Measurements from ENCODE around the gene CCDC107.
"Not testable (repeated sequence)": the region's sequence is repeated elsewhere in the genome, so short reads cannot be mapped to it uniquely, and the experiment has no call there.

The CCDC107 gene, protein sequence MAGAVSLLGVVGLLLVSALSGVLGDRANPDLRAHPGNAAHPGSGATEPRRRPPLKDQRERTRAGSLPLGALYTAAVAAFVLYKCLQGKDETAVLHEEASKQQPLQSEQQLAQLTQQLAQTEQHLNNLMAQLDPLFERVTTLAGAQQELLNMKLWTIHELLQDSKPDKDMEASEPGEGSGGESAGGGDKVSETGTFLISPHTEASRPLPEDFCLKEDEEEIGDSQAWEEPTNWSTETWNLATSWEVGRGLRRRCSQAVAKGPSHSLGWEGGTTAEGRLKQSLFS

DNA sequence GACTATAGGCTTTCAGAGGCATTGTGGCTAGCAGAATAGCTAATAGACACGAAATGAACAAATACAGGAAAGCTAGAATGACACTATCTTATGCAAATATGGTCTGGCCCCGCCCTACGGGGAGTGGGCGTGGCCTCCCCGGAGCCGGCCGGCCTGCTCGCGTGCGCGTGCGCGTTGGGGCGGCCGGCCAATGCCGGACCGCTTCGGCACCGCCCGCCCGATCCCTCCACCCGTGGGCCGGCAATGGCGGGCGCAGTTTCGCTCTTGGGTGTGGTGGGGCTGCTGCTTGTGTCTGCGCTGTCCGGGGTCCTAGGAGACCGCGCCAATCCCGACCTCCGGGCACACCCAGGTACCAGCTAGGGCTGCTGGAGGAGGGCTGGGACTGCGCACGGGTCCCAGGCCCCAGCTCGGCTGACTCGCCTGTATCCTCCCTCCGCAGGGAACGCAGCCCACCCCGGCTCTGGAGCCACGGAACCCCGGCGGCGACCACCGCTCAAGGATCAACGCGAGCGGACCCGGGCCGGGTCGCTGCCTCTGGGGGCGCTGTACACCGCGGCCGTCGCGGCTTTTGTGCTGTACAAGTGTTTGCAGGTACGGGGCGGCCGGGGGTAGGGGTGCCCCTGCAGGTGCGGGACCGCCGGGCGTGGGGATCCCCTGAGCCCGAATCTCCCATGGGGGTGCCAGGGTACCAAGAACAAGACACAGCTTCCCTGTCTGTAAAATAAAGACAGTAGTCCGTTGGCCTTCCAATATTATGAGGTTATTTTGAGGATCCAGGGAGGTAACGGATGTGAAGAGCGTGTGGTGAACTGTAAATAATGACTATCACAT is at the start of gene CCDC107:
Gene CCDC107 (plus strand): TSS at position 156 of the 831 bp plus-strand sequence. CDS start 88 bp downstream, at position 244.
- DNase-seq (ENCODE audit: low spot score), result peak; percentile 81

DNA sequence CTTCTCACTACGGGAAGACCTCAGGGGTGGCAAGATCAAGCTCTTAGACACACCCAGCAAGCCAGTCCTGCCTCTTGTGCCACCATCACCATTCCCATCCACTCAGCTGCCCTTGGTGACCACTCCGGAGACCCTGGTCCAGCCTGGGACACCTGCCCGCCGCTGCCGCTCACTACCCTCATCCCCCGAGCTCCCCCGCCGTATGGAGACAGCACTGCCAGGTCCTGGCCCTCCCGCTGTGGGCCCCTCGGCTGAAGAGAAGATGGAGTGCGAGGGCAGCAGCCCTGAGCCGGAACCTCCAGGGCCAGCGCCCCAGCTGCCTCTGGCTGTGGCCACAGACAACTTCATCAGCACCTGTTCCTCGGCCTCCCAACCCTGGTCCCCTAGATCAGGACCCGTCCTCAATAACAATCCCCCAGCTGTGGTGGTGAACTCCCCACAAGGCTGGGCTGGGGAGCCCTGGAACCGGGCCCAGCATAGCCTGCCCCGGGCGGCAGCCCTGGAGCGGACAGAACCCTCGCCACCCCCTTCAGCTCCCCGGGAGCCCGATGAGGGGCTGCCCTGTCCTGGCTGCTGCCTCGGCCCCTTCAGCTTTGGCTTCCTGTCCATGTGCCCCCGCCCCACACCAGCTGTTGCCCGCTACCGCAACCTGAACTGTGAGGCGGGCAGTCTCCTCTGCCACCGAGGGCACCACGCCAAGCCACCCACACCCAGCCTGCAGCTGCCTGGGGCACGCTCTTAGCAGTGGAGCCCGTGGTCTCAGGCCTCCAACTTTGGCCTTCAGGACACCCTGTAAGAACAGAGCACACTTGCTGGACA is 48.9 kb upstream of the CCDC107 start:
- no peak for DNase-seq (ENCODE audit: low spot score)

DNA sequence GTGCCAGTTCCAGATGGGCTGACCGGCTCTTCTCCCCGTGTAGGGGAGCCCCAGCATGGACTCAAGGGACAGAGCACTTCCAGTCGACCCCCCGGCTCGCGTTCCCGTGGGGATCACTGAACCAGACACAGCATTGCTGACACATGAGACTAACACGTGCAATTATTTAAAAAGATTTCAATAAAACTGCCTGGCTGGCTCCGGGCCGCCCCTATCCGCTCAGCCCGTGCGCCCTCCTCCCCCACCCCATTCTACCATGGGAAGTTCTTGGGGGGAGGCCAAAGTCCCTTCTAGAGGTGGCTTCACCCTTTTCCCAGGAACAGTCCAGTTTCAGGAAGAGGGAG is 48.3 kb upstream of the CCDC107 start:
- no peak for DNase-seq (ENCODE audit: low spot score)

DNA sequence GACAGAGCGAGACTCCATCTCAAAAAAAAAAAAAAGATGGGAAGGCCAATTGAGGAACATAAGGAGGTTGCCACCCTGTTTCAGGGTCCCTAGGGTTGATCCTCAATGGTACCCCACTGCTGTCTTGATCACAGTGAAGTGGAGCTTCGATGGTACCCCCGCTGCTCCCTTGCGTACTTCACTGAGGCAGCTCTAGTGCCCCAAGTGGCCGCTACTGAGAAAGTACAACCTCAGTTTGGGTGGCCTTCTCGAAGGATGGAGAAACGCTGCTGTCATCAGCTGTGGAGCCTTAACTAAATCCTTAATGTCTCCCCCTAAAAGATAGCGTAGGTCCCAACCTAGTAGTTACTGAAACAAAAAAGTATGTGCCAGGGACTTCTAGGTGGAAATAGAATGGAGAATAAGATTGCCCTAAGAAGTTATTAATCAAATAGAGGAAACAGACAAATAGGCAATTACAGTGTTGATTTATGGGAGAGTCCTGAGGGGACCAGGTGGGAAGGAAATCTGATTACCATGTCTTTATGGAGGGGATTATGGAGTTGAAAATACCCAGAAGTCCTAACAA is 46.8 kb upstream of the CCDC107 start:
- DNase-seq (ENCODE audit: low spot score), result peak; percentile 66

DNA sequence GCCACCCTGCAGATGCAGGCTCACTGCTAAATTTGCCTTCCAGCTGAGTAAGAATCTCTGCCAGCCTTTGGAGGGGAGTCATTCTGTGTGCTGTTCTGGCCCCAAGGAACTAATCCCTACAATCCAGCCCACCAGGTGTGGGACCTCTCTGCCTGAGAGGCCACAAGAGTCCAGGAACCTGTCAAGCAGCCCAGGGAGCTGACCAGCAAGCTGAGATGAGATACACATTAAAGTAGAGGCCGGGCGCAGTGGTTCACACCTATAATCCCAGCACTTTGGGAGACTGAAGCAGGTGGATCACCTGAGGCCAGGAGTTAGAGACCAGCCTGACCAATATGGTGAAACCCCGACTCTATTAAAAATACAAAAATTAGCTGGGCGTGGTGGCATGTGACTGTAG is 46.0 kb upstream of the CCDC107 start:
- DNase-seq (ENCODE audit: low spot score), result not testable (repeated sequence)

DNA sequence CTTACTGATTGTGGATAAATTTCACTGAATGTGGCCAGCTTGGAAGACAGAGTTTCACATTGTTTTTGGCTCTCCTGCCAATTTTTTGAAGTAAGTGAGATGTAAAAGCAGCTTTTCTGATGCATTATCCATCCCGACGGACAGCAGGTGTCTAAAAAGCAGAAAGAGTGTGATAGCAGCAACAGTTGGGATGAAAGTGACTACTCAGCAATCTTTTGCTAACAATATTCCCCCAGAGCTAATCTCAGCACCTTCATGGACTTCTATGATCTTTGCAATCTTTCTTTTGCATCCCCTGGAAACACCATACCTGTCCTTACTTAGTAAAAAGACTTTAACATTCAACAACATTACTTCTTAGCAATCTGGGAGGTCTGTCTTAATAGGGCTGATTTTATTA is 45.2 kb upstream of the CCDC107 start:
- no peak for DNase-seq (ENCODE audit: low spot score)

- DNase-seq (ENCODE audit: low spot score), result no peak
Observed at GRCh38 chr9:35615981-35616680, 42.0 kb upstream of the CCDC107 start.

GRCh38 chr9:35616681-35617459 is 41.2 kb upstream of the CCDC107 start:
- DNase-seq (ENCODE audit: low spot score), result peak; percentile 62

- no peak for DNase-seq (ENCODE audit: low spot score)
Observed at GRCh38 chr9:35617548-35617947, 40.5 kb upstream of the CCDC107 start.

DNA sequence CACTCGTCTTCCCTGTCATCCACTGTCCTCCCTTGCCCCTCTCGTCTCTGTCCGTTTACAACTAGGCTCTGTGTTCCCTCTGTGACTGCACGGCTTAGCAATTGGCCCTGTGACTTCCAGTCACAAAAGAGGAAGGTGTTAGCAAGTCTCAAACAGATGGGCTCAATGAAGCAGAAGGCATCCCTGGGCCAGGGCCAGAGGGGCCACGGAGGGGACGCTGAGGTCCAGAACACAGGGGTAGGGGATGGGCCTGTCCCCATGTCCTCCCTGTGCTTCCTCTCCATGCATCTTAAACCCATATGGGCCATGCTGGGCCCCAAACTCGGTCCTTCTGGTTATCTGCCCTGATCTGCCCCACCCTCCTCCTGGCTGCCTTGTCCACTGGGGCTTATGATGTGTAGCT is 39.8 kb upstream of the CCDC107 start, which contains the start of gene CD72:
Gene CD72 (minus strand): TSS at position 89 of the 403 bp plus-strand sequence. CDS start 110 bp downstream, outside the sequence.
- no peak for DNase-seq (ENCODE audit: low spot score)

DNA sequence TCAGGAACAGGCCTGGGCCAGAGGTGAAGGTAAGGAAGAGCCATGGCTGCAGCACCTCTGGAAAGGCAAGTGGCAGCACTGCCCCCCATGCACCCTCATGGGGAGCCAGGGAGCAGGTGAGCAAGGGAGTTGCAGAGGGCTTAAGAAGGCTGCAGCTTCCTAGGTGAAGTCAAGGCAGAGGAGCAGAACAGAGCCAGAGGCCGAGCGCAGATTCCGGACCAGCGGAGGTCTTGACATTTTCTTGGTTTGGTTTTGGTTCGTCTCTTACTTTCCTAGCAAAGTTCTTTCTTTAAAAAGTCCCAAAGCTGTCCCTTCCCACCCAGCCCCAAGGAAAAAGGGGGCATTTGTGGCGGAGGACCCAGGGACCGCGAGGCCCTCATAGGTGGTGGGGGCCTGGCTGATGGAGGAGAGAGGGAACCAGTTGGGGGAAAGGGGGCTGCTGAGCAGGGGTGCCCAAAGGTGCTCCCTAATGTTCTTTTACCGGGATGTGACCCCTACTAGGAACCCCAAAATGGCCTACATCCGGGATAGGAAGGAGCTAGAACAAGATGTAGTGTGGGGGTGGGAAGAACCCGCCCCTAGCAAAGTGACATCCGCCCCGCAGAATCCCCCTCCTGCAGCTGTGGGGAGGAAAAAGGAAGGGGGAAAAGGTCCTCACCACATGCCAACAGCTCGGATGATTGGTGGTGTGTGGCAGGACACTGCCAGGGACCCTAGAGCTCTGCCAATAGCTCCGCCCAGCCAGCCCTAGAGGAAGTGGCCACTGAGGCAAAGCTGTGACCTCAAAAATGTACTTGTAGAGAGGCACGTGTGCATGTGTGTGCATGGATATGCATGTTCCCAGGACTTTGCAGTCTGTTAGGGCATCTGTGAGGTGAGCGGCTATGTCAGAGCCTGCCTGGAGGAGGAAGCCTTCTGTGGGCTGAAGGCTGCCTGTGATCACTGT is 39.0 kb upstream of the CCDC107 start:
- DNase-seq (ENCODE audit: low spot score), result peak; percentile 25

DNA sequence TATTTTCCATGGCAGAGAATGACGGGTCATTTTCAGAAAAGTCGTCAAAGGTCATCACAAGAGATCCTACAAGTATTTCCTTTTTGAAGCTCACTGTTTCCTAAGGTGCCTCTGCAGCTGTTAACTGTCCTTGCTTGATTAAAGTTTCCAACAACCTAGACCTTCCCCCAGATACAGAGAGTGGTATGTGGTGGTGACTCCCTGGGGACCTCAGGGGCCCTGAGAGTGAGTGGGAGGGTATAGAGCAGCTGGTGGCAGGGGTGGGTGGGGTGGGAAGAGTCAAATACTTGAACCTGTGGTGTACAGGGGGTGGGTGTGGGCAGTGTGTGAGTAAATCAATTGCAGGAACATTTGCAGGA is 38.3 kb upstream of the CCDC107 start:
- DNase-seq (ENCODE audit: low spot score), result no peak

DNA sequence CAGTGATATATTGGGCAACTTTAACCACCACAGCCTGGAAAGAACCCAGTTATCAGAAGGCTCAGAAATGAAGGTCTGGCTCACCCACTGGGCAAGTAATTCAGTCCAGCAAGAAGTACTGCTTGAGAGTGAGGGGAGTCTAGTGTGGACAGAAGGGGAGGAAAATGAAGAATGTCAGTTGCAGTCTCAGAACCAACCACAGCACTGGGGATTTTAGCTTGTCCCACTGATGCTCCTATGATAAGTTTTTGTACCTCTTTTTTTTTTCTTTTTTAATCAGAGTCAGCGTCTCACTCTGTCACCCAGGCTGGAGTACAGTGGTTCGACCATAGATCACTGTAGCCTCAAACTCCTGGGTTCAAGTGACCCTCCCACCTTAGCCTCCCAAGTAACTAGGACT is 30.5 kb upstream of the CCDC107 start:
- no peak for DNase-seq (ENCODE audit: low spot score)

DNA sequence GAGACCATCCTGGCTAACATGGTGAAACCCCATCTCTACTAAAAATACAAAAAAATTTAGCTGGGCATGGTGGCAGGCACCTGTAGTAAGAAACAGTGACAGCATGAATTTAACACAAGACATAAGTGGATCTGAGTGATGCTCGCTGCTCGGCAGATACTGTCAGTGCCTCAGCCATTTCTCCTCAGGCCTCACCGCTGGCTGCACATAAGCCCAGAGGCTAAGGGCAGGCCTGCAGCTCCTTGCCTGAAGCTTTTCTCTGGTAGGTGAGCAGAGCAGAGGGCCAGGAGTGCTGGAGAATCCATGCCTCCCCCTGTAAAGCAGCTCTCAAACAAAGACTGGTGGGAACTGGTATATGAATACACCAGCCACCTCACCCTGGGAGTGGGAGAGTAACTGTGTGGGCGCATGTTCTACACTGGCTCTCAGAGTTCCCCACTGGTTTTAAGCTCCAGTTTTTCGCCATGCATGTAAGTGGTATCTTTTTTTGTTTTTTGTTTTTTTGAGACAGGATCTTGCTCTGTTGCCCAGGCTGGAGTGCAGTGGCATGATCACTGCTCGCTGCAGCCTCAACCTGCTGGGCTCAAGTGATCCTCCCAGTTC is 29.6 kb upstream of the CCDC107 start:
- no peak for DNase-seq (ENCODE audit: low spot score)

GRCh38 chr9:35629597-35629996 is 28.5 kb upstream of the CCDC107 start:
- no peak for DNase-seq (ENCODE audit: low spot score)

- DNase-seq (ENCODE audit: low spot score), result no peak
Observed at GRCh38 chr9:35635730-35636129, 22.4 kb upstream of the CCDC107 start.

GRCh38 chr9:35636135-35636876 is 21.8 kb upstream of the CCDC107 start:
- no peak for DNase-seq (ENCODE audit: low spot score)

DNA sequence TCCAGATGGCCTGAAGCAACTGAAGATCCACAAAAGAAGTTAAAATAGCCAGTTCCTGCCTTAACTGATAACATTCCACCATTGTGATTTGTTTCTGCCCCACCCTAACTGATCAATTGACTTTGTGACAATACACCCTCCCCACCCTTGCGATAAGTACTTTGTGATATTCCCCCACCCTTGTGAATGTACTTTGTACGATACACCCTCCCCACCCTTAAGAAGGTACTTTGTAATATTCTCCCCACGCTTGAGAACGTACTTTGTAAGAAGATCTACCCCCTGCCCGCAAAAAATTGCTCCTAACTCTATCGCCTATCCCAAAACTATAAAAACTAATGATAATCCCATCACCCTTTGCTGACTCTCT is 21.2 kb upstream of the CCDC107 start:
- DNase-seq (ENCODE audit: low spot score), result not testable (repeated sequence)

All from CD4-positive, alpha-beta T cell treated with Interleukin-15 for 4 hours (primary cell).